ENCODE results near the gene PGM5.
A peak's percentile ranks its signal among the peaks of the same experiment; 100 is the strongest.
"Not testable (repeated sequence)": the region's sequence is repeated elsewhere in the genome, so short reads cannot be mapped to it uniquely, and the experiment has no call there.

PGM5 gene

DNA sequence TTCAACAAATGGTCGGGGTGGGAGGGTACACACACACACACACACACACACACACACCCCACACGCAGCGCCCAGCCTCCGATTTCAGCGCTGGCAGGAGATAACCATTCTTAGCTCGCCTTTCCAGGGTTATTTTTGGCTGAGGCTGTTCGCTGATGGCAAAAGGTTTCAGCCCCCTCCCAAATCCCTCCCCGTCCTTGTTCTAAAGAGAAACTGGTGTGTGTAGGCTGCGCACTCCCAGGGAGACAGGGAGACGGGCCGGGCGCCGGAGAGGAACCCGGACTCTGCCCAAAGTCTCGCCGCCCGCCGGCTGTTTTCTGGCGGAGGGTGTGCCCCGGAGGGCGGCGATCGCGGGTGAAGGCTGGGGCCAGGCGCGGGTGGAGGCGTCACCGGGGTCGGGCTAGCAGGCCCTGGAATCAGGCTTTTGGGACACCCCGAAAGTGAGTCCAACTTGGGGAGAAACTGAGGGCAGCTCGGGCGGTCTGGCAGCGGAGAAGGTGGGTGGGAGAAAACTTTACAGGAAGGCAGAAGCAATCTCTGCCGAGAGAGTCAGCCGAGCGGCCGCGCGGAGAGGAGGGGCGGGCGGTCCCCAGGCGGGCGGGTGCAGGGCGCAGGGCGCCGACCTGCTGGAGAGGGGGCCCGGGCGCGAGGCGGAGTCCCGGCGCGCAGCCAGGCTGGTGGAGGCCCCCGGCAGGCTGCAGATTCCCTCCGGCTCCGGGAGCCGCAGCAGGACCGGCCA, at the start of gene PGM5:
Gene PGM5, plus strand, starts transcription at position 232 of the 739 bp plus-strand sequence. CDS start 517 bp downstream, outside the sequence.
- peak; percentile 1 for DNase-seq (ENCODE audit: low spot score)

DNA sequence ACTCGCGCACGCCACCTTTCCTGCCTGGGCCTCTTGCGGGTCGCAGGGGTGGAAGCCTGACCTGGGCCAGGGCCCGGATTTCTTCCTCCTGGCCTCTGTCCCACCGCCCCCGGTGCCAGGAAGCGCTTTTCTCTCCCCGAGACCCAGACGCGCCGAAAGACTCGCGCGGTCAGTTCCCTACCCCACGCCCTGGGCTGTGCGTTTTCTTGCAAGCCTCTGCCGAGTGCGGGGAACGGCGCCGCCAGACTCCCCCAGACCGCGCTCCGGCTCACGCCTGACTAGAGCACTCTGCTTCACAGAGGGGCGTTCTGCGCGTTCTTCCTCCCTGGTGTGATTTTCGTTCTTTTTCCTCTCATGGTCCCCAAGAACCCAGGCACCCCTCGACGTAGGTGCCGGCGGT, 49.3 kb upstream of the PGM5 start:
- DNase-seq (ENCODE audit: low spot score), result not testable (repeated sequence)

DNA sequence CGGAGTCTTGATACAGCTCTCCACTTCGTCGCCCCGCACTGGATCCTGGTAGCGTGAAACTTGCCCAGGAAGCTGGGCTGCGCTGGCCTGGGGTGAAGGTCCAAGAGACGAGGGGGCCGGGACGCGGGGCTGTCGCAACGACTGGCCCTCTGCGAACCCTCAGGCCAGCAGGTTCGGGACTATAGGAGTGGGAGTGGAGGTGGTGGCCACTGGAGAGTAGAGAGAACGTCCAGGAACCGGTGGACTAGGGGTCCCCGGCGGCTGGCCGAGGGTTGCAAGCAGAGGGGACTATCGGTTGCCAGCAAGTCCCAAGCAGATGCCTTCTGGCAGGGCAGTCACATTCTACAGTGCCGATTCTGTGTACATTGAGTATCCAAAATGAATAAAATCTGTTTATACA, 48.8 kb upstream of the PGM5 start:
- DNase-seq (ENCODE audit: low spot score), result not testable (repeated sequence)

DNA sequence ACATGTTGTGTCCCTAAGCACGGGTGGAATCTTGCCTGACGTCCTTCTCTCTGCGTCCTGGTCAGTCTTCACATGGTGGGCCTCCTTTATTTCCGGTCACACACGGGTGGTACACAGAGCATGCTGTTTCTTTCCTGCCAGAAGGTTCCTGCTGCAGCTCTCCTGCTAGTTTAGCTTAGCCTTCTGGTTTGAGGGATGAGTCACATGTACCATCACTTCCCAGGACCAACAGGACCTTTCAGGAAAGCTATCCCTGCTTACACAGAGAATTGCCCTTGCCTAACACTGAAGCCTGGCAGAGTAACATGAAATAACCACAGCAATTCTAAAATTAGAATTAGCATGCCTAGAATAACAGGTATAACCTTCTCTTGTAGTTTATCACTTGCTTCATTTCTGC, 45.2 kb upstream of the PGM5 start:
- DNase-seq (ENCODE audit: low spot score), result not testable (repeated sequence)

DNA sequence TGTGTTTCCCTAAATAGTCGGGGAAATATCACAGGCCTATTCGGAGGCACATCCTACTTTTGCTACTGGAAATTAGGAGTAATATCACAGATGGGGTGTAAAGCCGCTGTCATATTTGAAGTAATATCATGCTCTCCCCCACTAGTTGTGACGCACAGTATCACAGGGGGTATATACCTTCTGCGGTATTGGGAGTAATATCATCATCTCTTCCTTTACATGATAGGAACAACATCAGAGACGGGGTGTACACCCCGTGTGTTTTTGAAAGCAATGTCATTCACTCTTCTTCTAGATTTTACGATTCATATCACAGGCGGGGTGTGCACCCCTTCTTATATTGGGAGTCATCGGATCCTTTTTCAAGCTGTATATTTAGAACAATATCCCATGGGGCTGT, 38.2 kb upstream of the PGM5 start:
- DNase-seq (ENCODE audit: low spot score), result not testable (repeated sequence)

DNA sequence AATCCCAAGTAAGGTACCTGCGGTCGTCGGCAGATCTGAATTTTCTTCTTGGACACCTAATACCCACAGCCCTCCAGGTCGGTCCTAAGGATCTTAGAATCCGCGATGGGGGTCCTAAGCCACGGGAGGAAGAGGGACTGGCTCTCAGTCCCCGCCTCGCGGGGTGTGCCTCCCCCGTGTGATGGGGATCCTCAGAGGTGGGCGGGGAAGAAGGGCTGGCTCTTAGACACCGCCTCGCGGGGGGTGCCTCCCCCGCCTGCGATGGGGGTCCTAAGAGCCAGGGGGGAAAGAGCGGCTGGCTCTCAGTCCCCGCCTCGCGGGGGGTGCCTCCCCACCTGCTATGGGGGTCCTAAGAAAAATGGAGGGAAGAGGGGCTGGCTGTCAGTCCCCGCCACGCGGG, 32.7 kb upstream of the PGM5 start:
- DNase-seq (ENCODE audit: low spot score), result not testable (repeated sequence)

DNA sequence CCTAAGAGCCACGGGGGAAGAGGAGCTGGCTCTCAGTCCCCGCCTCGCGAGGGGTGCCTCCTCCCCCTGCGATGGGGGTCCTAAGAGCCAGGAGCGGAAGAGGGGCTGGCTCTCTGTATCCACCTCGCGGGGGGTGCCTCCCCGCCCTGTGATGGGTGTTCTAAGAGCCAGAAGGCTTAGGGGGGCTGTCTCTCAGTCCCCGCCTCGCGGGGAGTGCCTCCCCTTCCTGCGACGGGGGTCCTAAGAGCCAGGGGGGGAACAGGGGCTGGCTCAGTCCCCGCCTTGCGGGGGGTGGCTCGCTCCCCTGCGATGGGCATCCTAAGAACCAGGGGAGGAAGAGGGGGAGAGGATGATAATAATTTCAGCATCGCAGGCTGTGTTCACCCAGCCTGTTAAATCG, 31.9 kb upstream of the PGM5 start:
- DNase-seq (ENCODE audit: low spot score), result not testable (repeated sequence)

DNA sequence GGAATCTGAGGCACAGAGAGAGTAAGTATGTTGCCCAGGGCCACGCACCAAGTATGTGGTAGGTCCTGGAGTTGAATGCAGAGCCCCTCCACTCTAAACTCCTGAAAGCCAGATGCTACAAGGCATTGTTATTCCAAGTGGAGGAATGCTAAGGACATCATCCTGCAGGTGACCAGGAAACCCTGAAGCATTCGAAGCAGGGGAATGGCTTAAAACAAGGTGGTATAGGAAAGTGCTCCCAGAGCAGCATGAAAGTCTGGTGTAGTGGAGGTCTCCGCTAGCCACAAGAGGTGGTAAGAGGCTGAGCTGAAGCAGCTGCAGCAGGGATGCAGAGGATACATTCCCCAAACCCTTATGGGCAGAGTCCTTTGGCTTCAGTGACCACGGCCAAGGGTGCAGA, 27.3 kb upstream of the PGM5 start:
- not testable (repeated sequence) for DNase-seq (ENCODE audit: low spot score)

DNA sequence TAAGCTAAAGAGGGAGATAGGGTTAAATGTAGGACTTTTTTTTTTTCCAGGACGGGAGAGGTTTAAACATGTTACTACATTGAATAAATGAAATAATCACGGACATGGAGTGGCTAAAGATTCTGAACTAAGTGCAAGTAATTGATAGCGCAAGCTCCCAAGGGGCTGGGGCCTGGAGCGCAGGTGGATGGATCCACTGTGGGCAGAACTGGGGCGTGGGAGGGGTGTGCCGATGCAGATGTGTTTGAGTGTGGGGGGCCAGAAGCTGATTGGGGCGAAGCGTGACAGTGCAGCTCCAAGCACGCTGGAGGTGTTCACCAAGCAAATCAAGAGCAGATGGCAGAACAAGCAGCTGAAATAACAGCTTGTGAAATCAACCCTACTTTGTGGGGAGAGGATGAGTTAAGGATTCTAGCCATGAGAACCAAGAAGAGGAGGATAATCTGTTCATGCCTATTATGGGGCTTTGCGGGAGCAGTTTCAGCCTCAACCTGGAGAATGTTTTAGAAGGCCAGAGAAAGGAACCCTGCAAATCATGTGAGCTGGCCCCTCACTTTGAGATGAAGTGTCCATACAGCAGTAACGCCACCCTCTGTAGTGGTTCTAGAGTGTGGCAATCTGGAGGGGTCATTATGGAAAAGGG, 25.8 kb upstream of the PGM5 start:
- not testable (repeated sequence) for DNase-seq (ENCODE audit: low spot score)

DNA sequence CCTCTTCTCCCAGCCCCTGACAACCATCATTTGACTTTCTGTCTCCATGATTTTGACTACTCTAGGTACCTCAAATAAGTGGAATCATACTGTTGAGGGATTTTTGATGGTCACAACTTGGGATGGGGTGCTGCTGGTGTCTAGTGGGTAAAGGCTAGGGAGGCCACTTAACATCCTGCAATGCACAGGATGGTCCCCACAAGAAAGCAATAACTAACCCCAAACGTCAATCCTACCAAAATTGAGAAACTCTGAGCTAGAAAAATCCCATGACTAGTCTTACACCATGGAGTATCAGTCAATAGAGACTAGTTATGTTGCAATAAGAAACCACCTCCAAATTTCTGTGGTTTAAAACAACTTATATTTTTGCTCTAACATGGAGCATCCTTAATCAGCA, 24.3 kb upstream of the PGM5 start:
- DNase-seq (ENCODE audit: low spot score), result not testable (repeated sequence)

DNA sequence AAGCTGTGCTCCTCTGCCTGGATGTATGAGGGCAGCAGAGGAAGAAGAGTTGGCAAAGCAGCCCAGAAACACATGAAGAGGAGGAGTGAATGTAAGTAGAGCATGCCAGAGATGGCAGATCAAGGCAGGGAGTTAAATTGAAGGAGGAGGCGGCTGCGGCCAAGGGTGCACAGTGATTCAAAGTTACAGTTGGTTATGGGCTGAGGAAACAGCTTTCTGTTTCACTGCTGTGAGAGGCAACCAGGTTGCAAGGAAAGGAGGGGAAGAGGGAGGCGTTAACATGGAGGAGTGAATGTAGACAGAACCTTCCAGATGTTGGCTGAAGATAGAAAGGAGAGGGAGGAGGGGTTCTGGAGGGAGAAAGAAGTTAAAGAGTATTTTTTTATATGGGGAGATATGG, 20.5 kb upstream of the PGM5 start:
- not testable (repeated sequence) for DNase-seq (ENCODE audit: low spot score)

DNA sequence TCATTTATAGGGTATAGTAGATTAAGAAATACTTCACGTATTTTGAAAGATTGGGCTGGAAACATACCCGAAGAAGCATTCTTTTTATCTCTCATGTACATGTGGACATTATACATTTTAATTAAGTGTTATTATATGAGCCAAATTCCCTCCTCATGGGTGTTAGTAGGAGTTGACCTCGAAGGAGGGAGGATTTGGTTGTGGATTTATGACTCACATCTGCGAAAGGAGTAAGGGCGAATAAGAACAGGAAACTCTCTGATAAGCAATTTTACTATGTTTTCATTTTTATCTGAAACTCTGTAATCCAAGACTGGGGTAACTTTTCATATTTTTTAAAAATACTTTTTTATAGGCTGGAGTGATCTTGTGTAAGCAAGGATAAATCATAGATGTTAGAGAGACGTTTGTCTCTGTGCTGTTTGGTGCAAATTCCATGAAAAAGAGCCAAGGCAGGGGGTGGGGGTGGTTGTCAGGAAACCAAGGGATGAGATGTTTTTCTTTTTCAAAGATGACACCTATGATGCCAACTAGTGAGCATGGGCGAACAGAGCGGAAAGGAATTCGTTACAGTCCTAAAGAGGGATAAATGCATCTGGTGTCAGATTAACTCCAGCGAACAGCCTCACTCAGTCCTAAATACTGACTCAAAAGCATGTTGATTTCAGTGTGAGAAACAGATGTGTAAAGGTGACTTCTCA, 19.6 kb upstream of the PGM5 start:
- not testable (repeated sequence) for DNase-seq (ENCODE audit: low spot score)

DNA sequence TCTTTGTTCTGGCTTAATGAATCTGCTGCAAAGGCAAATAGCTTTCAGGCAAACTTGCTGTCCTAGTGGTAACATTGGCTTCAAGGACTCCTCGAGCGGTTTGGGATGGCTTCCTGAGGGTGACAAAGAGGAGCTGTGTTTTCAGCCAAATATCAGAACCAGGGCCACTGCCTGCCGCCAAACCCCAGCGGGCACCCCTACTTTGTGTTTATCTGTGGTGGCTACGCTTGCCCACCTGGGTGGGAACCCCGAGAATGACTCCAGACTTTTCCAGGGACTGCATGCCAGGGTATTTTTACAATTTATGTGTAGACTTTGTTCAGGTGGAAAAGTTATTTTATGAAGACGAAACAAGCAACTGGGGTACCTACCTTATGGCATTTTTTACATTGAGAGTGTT, 18.4 kb upstream of the PGM5 start:
- DNase-seq (ENCODE audit: low spot score), result not testable (repeated sequence)

DNA sequence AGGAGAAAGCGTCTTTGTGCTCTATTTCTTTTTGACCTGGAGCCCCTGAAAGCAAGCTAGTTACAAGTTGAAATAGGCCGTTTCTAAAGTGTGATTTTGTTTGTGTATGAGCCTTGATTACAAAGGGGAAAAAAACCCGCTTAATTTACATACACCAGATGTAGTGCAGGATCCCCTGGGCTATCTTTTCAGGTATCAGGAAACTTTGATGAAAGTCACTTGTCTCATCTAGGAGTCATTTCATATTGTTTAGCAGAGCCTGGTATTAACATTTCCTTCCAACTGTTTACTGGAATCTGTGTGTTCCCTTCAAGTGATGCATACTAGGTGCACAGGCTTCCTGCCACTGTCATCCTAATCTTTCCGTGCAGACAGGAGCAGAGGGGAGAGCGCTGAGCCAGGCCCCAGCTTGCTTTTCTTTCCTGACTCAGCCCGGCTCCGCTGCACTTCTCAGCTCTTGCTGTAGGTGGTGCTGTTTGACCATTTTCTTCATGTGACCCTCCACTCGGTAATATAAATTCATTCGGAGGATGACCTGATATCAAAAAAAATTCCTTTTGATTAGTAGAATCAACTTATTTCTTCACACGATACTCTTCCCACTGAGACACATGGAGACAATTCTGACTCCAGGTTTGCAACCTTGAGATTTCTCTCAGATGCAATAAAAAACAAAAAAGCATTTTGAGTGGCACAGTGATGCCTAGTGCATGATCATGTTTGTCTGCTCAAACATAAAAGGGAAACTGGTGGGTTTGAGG, 14.0 kb upstream of the PGM5 start:
- DNase-seq (ENCODE audit: low spot score), result not testable (repeated sequence)

DNA sequence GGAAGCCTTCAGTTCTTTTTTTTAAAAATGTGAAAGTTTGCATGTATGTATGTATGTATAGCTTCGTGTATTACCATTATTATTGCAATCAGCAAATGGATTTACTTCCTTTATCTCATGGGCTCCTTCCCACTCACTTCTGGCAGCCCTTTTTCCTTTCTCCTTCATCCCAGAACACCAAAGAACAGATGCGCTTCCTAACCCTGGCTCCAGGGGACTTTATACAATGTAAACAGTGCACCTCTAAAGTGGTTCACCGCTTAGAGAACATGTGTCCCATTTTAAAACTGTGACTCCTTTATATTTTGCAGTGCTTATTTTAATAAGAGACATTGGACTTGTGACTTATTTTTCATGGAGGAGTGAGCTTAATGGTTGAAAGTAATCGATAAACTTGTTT, 13.2 kb upstream of the PGM5 start:
- DNase-seq (ENCODE audit: low spot score), result not testable (repeated sequence)

DNA sequence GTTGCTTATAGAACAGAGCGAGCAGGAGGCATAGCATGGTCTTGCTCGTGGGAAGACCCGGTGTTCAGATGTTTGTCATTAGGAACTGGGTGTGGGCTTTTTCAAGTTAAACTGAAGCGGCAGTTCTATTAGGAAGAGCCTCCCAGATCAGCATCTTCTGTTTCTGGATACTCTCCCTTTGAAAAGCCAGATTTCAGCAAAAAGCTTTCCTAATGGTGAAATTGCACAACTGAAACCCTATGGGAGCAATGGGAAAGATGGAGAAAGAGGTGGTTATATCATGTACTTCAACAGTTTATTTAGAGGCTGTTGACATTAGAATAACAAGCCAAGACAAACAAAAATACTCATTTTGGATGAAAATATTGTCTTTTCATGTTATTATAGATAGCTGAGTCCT, 12.4 kb upstream of the PGM5 start:
- not testable (repeated sequence) for DNase-seq (ENCODE audit: low spot score)

DNA sequence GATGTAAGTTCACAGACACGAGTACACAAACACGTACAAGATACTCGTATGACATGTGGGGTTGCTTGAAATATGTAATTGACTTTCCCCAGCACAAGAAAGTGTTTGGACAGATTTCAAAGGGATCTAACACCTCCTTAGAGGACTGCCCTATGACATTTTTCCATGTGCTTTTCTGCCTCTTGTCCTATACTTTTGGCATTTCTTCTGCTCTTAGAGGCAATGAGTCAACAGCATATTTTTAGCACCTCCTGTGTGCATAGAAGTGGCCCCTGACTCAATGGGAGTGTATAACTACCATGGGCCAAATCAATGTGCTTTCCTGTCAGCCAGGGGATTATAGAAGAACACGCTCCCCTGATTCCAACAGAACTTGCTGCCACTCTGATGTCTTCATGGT, 4.7 kb upstream of the PGM5 start:
- not testable (repeated sequence) for DNase-seq (ENCODE audit: low spot score)

DNA sequence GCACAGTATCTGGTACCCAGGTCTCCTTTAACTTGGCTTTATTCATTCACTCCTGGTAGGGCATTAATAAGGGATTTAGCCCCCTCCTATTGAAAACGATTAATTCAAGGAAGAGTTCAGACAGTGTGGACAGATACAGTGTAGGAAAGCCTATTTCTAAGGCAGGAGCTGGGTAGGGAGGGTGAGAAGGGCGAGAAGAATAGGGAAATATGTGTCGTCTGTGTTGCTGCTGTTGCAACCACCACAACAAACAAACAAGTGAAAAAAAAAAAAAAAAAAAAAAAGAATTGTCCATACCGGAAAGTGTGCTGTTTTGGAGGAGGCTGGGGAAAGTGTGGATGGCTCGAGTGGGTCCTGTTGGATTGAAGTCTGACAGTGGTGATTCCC, 425 bp upstream of the PGM5 start:
- not testable (repeated sequence) for DNase-seq (ENCODE audit: low spot score)

DNA sequence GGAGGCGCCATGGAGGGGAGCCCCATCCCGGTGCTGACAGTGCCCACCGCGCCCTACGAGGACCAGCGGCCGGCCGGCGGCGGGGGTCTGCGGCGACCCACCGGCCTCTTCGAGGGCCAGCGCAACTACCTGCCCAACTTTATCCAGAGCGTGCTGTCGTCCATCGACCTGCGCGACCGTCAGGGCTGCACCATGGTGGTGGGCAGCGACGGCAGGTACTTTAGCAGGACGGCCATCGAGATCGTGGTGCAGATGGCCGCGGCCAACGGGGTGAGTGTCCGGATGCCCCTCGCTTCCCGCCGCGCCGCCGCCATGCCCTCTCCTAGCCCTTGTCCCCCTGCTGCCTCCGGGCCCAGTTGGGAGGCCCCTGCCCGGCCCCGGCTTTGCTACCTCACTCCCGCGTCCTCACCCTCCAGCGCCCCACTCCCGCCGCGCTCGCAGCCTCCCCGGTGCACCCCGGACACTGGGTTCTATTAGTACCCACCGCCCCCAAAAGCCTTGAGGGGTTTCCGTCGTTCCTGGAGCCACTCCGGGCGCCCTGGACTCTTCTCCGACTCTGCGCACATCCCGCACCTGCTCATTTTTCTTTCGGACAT, 806 bp downstream of the PGM5 start:
- not testable (repeated sequence) for DNase-seq (ENCODE audit: low spot score)

DNA sequence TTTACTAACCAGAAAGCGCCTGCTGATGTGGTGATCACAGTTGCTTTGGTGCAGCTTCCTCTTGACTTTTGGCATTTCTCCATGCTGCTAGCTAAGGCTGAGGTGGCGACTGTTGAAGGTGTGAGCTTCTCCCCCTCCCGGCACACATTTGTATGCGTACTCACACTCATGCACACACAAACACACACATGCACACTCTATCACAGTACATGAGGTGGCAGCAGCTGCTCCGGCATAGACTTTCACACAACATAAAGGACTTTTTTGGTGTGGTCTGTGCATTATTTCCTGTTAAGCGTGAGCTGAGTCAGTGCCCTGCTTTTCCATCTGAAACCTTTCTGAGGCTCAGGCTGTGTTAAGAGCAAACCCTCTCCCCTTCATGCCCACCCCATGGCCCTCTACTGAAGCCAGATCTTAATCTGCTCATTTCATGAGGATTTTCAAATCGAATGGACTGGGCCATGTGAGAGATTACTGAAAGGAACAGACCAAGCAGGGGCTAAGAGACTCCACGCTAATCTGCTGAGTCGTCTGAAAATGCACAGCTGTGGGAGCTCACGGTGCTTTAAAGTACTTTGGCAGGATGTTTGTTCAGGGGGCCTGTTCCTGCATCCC, 10.6 kb downstream of the PGM5 start:
- not testable (repeated sequence) for DNase-seq (ENCODE audit: low spot score)

DNA sequence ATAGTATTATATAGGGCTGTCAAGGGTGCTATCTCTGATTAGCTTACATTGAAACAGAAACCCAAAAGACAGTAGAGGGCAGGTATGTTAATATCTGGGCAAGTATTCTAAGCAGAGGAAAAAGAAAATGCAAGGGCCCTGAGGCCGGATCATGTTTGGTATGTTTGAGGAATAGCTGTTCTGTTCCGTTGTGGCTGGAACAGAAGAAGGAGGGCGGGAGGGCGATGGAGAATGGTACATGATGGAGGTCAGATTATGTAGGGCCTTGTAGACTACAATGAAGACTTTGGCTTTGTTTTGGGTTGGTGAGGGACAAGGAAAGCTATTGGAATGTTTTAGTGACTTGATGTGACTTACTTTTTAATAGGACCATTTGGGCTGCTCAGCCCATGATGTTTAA, 19.4 kb downstream of the PGM5 start:
- DNase-seq (ENCODE audit: low spot score), result not testable (repeated sequence)

All from AG08395 (cell line).